SK-N-MC (cell line): ENCODE results near the gene CFAP77.

Source experiments
- EZH2 ChIP-seq: fragments of 200-600 bp; sonication (generic); IDR thresholded peaks from one replicate; pipeline ENCODE4 v1.6.1; 2017; ENCODE audit warnings: antibody characterized with exemption
- POLR2AphosphoS5 ChIP-seq: IDR thresholded peaks from 2 replicates; pipeline ENCODE4 v1.6.1; 2012; ENCODE audit warnings: mild to moderate bottlenecking, low read depth, low read length, borderline replicate concordance

DNA sequence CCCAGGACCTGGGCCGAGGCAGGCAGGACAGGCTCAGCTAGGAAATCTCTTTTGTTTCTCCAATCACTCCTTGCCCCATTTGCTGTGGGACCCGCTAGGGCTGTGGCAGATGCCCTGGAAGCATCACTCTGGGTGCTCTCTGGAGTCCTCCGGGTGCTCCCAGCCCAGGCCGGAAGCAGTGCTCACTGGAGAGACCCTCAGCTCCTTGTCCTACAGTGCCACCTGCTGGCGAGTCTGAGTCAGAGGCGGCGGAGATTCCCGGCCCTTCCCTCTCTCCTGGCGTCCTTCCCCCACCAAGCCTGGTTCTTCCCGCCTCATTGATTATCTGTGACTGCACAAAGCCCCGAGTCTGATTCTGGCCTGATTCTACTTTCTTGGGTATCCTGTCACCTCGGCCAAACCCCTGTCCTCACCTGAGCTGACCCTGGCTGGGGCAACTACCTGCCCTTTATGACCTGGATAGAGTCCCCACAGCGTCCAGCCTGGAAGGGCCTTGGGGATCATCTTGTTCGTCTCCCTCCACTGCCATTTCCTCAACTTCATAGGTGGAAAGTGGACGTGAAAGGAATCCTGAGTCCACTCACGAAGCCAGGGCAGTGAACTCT is 165.1 kb downstream of the CFAP77 start:
- TF ChIP-seq POLR2AphosphoS5, result no peak
- no peak for TF ChIP-seq EZH2
